GM12864 (cell line): Measurements from ENCODE around the gene TRHDE.

ENCODE experiments used
- DNase-seq: peaks from one replicate; pipeline ENCODE4 v3.0.0-alpha.2; 2011; ENCODE audit warnings: low read depth
- H3K4me3 ChIP-seq: 2 replicates; pipeline ENCODE4 v1.5.1; 2011; ENCODE audit warnings: mild to moderate bottlenecking, low read depth, low read length, control low read depth
- CTCF ChIP-seq: IDR thresholded peaks from 2 replicates; pipeline ENCODE4 v1.5.1; 2011; ENCODE audit warnings: low read depth, mild to moderate bottlenecking, moderate library complexity, low read length, control low read depth, inconsistent platforms; ENCODE audit errors: missing control alignments

The TRHDE gene

GRCh38 chr12:72297666-72298065, 25.5 kb downstream of the TRHDE start:
- no peak for TF ChIP-seq CTCF
- H3K4me3 ChIP-seq: no peak overlapping the region
- no peak for DNase-seq

GRCh38 chr12:72300728-72301127, 28.6 kb downstream of the TRHDE start:
- TF ChIP-seq CTCF: no peak
- DNase-seq: no peak
- H3K4me3 ChIP-seq: no peak overlapping the region

GRCh38 chr12:72304751-72305150, 32.6 kb downstream of the TRHDE start:
- H3K4me3 ChIP-seq: no peak overlapping the region
- no peak for DNase-seq
- no peak for TF ChIP-seq CTCF

GRCh38 chr12:72307229-72307628, 35.1 kb downstream of the TRHDE start:
- DNase-seq: no peak
- no peak for TF ChIP-seq CTCF
- H3K4me3 ChIP-seq: no peak overlapping the region

- no peak for DNase-seq
- no peak for TF ChIP-seq CTCF
- no peak overlapping the region for H3K4me3 ChIP-seq
Observed at GRCh38 chr12:72311946-72312345, 39.8 kb downstream of the TRHDE start.

GRCh38 chr12:72313806-72314205, 41.6 kb downstream of the TRHDE start:
- no peak for TF ChIP-seq CTCF
- DNase-seq: no peak
- H3K4me3 ChIP-seq: no peak overlapping the region

GRCh38 chr12:72315858-72316257, 43.7 kb downstream of the TRHDE start:
- TF ChIP-seq CTCF: no peak
- H3K4me3 ChIP-seq: no peak overlapping the region
- no peak for DNase-seq
